Measurements from ENCODE around the gene ARPC1B. TPM values are rescaled to one million over a fixed set of nuclear protein-coding genes. Genes with fewer than 3 reads are reported as not detected.
A peak's percentile ranks its signal among the peaks of the same experiment; 100 is the strongest.

Gene ARPC1B
- total and polyA plus RNA-seq, 2 of the 4 experiments (the other 2 are of a cell fraction), result 351 to 488 TPM

DNA sequence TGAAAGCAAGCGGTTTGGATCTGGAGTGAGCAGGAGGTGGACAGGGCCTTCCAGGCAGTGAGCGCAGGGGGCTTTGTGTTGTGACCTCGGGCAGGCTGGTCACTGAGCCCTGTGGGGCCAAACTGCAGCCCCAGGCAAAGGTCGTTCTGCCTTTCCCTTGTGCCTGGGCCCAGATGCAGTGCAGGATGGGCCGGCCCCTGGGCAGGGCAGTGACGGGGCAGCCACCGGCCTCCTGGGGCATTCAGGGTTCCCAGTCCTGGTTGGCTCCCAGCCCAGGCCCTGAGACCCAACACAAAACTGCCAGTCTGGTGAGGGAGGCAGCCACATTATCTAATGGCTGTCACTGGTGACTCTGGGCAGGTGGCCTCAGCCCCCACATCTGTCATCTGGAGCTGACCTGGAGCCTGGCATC, 7.1 kb downstream of the ARPC1B start:
- Histone ChIP-seq H3K9ac (ENCODE audit: low read depth, low read length) (no peak overlapping the region), H3K36me3 (ENCODE audit: control insufficient read depth, insufficient read depth, low read length) (peaks cover 10% of the 10 kb centered on the region), H3K18ac (ENCODE audit: low read depth, low read length) (no peak overlapping the region), H2BK120ac (ENCODE audit: low read depth, low read length) (no peak overlapping the region), H3K4me3 (ENCODE audit: insufficient read depth, low read depth, low read length) (no peak overlapping the region), H3K14ac (replicated peaks; ENCODE audit: low read depth, low read length) (no peak overlapping the region), H3K27ac (ENCODE audit: insufficient read depth, low read length) (no peak overlapping the region), H2BK5ac (ENCODE audit: low read depth, low read length, poor library complexity, severe bottlenecking) (no peak overlapping the region), H3K4me2 (ENCODE audit: low read depth, low read length) (no peak overlapping the region), H3K56ac (ENCODE audit: extremely low read depth, insufficient read depth, low read length) (no peak overlapping the region), H4K20me1 (ENCODE audit: insufficient read depth, low read length) (peaks cover 62% of the 10 kb centered on the region), H3K9me3 (ENCODE audit: control insufficient read depth, insufficient read depth, low read length) (no peaks in the 10 kb centered on the region), H2AFZ (replicated peaks; ENCODE audit: low read length, poor library complexity) (peak overlapping the region; percentile 43), H2BK15ac (ENCODE audit: low read depth, low read length) (no peak overlapping the region), H4K5ac (ENCODE audit: low read depth, low read length) (no peak overlapping the region), H2BK20ac (ENCODE audit: low read depth, low read length) (no peak overlapping the region), H3K23ac (ENCODE audit: low read depth, low read length) (no peak overlapping the region), H3K79me1 (ENCODE audit: low read depth in 1 of 2, low read length in 2 of 2) (peaks cover 21 to 72% of the 10 kb centered on the region in 2 experiments), H3K9me1 (ENCODE audit: insufficient read depth, low read length) (peaks cover 13% of the 10 kb centered on the region), H4K8ac (ENCODE audit: low read depth in 2 of 2, low read length in 2 of 2) (no peak overlapping the region), H4K91ac (ENCODE audit: insufficient read depth, low read depth, low read length) (no peak overlapping the region), H3K4me1 (ENCODE audit: control insufficient read depth, insufficient read depth, low read length) (peaks cover 14% of the 10 kb centered on the region), H2AK9ac (replicated peaks; ENCODE audit: low read depth, low read length, poor library complexity) (peak overlapping the region; percentile 42), H3K27me3 (ENCODE audit: control insufficient read depth, insufficient read depth, low read length) (no peaks in the 10 kb centered on the region), H3K4ac (ENCODE audit: low read depth, low read length) (no peak overlapping the region), H2AK5ac (ENCODE audit: low read depth, low read length) (no peak overlapping the region)
- WGBS, 2 experiments (ENCODE audit: extremely low coverage in 2 of 2, insufficient read length in 1 of 2), result 100% methylated on average over 2 of the region's 7 CpGs; no CpG with 5 or more reads in 1 of the 2 experiments
- TF ChIP-seq NFE2L2 (IDR thresholded peaks at IDR 0.05; ENCODE audit: low read depth, low read length), result no peak
- no peak for TF ChIP-seq POLR2A (IDR thresholded peaks at IDR 0.05; ENCODE audit: low read depth, low read length)
- TF ChIP-seq RCOR1 (IDR thresholded peaks at IDR 0.05; ENCODE audit: insufficient replicate concordance, low read length), result no peak
- TF ChIP-seq, protein P1, sequence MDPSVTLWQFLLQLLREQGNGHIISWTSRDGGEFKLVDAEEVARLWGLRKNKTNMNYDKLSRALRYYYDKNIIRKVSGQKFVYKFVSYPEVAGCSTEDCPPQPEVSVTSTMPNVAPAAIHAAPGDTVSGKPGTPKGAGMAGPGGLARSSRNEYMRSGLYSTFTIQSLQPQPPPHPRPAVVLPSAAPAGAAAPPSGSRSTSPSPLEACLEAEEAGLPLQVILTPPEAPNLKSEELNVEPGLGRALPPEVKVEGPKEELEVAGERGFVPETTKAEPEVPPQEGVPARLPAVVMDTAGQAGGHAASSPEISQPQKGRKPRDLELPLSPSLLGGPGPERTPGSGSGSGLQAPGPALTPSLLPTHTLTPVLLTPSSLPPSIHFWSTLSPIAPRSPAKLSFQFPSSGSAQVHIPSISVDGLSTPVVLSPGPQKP (IDR thresholded peaks at IDR 0.05; ENCODE audit: borderline replicate concordance, low read depth, low read length), result no peak
- no peak for TF ChIP-seq MAFK (IDR thresholded peaks at IDR 0.05; ENCODE audit: low read depth, low read length)
- no peak for TF ChIP-seq BHLHE40 (IDR thresholded peaks at IDR 0.05; ENCODE audit: low read depth, low read length)
- TF ChIP-seq CEBPB (IDR thresholded peaks at IDR 0.05; ENCODE audit: low read depth, low read length), result no peak
- TF ChIP-seq, protein P2, sequence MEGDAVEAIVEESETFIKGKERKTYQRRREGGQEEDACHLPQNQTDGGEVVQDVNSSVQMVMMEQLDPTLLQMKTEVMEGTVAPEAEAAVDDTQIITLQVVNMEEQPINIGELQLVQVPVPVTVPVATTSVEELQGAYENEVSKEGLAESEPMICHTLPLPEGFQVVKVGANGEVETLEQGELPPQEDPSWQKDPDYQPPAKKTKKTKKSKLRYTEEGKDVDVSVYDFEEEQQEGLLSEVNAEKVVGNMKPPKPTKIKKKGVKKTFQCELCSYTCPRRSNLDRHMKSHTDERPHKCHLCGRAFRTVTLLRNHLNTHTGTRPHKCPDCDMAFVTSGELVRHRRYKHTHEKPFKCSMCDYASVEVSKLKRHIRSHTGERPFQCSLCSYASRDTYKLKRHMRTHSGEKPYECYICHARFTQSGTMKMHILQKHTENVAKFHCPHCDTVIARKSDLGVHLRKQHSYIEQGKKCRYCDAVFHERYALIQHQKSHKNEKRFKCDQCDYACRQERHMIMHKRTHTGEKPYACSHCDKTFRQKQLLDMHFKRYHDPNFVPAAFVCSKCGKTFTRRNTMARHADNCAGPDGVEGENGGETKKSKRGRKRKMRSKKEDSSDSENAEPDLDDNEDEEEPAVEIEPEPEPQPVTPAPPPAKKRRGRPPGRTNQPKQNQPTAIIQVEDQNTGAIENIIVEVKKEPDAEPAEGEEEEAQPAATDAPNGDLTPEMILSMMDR (conservative IDR thresholded peaks at IDR 0.05; ENCODE audit: low read depth, low read length), result no peak
- no peak for TF ChIP-seq RFX5 (IDR thresholded peaks at IDR 0.05; ENCODE audit: low read depth, low read length)
- TF ChIP-seq MAZ (IDR thresholded peaks at IDR 0.05; ENCODE audit: borderline replicate concordance, low read depth, low read length), result no peak
- no peak for TF ChIP-seq RAD21 (IDR thresholded peaks at IDR 0.05; ENCODE audit: low read length)
- TF ChIP-seq, protein P3, sequence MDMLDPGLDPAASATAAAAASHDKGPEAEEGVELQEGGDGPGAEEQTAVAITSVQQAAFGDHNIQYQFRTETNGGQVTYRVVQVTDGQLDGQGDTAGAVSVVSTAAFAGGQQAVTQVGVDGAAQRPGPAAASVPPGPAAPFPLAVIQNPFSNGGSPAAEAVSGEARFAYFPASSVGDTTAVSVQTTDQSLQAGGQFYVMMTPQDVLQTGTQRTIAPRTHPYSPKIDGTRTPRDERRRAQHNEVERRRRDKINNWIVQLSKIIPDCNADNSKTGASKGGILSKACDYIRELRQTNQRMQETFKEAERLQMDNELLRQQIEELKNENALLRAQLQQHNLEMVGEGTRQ (IDR thresholded peaks at IDR 0.05; ENCODE audit: low read depth, low read length), result no peak
- TF ChIP-seq SMC3 (IDR thresholded peaks at IDR 0.05; ENCODE audit: low read depth, low read length), result no peak
- no peak for TF ChIP-seq CHD1 (IDR thresholded peaks at IDR 0.05; ENCODE audit: low read depth, low read length)
- no peak for TF ChIP-seq MXI1 (IDR thresholded peaks at IDR 0.05; ENCODE audit: borderline replicate concordance, low read depth, low read length)
- intact Hi-C loops (cut with micrococcal nuclease) (no loop called here), dilution Hi-C loops (cut with HindIII; ENCODE audit: low sequenced_read_pairs, unreplicated experiment) (no loop called here), in situ Hi-C loops (cut with MboI; ENCODE audit: low sequenced_read_pairs) (no loop called here)
- POLR2A ChIA-PET (ENCODE audit: unreplicated experiment), result no interaction called here
- CTCF ChIA-PET, result interaction anchor here (0.6 kb wide), 1 partner anchor 359 kb away, joined by 3 read pairs; no protein-coding TSS in a partner anchor
- no peak for ATAC-seq (ENCODE audit: low read depth)
- DNase-seq, result no peak
- no TSS peak for BruUV-seq (replicated peaks)
